GM23338 (cell line): ENCODE measurements around the gene HOXA9.

Source experiments
- CREB1 ChIP-seq: fragments of 250-450 bp; sonication (Bioruptor Pico); IDR thresholded peaks from 2 replicates; pipeline ENCODE4 v1.5.0; 2020; ENCODE audit warnings: low read depth, mild to moderate bottlenecking, moderate library complexity
- EZH2 ChIP-seq: fragments of 200-600 bp; sonication (generic); IDR thresholded peaks from one replicate; pipeline ENCODE4 v1.8.0; 2017; ENCODE audit warnings: antibody characterized with exemption, mild to moderate bottlenecking, low read depth; ENCODE audit not compliant: unreplicated experiment
- NANOG ChIP-seq: IDR thresholded peaks from 2 replicates; pipeline ENCODE4 v1.6.1; 2016; ENCODE audit warnings: antibody characterized with exemption, borderline replicate concordance
- STAT1 ChIP-seq: IDR thresholded peaks from one replicate; pipeline ENCODE4 v1.6.1; 2016; ENCODE audit warnings: antibody characterized with exemption; ENCODE audit not compliant: unreplicated experiment
- ZNF331 ChIP-seq: fragments of 250-450 bp; sonication (Bioruptor Pico); IDR thresholded peaks from 2 replicates; pipeline ENCODE4 v1.5.0; 2020; ENCODE audit warnings: low read depth, mild to moderate bottlenecking, moderate library complexity
- TF ChIP-seq, protein P1 (sequence below), 2 experiments: fragments of 200-600 bp in 1 of 2; sonication (generic) in 1 of 2; conservative IDR thresholded peaks; 2 replicates each; pipeline versions ENCODE4 v1.5.1 to v1.6.1; 2016 to 2017; ENCODE audit warnings: antibody characterized with exemption in 2 of 2, low read depth in 2 of 2, mild to moderate bottlenecking in 2 of 2, moderate library complexity in 1 of 2
- TF ChIP-seq, protein P2 (sequence below): IDR thresholded peaks from 2 replicates; pipeline ENCODE4 v1.6.1; 2016; ENCODE audit warnings: antibody characterized with exemption
- TF ChIP-seq, protein P3 (sequence below): IDR thresholded peaks from one replicate; pipeline ENCODE4 v1.6.1; 2018; ENCODE audit warnings: antibody characterized with exemption; ENCODE audit not compliant: unreplicated experiment

DNA sequence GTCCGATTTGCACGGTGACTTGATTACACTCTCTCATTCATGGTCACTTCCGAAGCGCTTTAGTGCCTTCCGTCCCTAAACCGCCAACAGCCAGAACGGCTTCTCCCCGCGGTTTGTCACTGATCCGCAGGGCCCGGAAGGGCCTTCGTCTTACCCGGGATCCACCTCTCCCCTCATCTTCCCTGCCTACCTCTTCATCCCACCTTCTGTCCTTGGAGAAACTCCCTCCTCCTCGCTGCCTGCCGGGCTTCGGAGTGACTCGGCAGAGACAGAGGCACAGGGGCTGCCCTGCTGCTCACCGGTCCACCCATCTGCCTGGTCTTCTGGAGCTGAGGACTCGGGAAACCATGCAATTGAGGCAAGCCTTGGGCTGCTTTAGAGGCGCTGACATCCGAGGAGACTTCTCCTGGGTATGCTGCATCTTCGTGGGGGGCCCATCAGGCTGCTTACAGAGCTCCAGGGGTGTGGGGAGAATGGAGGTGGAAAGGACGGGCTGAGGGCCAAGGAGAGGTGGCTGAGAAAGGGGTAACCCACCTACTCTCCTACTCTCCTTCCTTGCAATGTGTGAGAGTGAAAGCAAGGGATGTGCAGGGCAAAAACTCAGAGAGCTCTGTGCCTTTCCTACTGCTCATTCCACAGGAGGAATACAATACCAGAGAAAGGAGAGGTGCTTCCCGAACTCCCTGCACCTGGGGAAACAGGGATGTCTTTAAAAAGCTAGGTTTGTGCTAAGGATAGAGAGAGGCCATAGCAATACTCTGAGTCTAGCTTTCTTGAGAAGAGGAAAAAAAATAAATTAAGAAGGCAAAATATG is 20.7 kb upstream of the HOXA9 start:
- TF ChIP-seq, protein P1, sequence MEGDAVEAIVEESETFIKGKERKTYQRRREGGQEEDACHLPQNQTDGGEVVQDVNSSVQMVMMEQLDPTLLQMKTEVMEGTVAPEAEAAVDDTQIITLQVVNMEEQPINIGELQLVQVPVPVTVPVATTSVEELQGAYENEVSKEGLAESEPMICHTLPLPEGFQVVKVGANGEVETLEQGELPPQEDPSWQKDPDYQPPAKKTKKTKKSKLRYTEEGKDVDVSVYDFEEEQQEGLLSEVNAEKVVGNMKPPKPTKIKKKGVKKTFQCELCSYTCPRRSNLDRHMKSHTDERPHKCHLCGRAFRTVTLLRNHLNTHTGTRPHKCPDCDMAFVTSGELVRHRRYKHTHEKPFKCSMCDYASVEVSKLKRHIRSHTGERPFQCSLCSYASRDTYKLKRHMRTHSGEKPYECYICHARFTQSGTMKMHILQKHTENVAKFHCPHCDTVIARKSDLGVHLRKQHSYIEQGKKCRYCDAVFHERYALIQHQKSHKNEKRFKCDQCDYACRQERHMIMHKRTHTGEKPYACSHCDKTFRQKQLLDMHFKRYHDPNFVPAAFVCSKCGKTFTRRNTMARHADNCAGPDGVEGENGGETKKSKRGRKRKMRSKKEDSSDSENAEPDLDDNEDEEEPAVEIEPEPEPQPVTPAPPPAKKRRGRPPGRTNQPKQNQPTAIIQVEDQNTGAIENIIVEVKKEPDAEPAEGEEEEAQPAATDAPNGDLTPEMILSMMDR (conservative IDR thresholded peaks at IDR 0.05; ENCODE audit: low read depth in 2 of 2), result no peak
- peak; percentile 89 for TF ChIP-seq EZH2
- TF ChIP-seq STAT1, result no peak
- no peak for TF ChIP-seq NANOG
- no peak for TF ChIP-seq CREB1 (CRISPR knock-in tag)
- TF ChIP-seq, protein P2, sequence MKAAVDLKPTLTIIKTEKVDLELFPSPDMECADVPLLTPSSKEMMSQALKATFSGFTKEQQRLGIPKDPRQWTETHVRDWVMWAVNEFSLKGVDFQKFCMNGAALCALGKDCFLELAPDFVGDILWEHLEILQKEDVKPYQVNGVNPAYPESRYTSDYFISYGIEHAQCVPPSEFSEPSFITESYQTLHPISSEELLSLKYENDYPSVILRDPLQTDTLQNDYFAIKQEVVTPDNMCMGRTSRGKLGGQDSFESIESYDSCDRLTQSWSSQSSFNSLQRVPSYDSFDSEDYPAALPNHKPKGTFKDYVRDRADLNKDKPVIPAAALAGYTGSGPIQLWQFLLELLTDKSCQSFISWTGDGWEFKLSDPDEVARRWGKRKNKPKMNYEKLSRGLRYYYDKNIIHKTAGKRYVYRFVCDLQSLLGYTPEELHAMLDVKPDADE, result no peak
- TF ChIP-seq ZNF331, result no peak
- TF ChIP-seq, protein P3, sequence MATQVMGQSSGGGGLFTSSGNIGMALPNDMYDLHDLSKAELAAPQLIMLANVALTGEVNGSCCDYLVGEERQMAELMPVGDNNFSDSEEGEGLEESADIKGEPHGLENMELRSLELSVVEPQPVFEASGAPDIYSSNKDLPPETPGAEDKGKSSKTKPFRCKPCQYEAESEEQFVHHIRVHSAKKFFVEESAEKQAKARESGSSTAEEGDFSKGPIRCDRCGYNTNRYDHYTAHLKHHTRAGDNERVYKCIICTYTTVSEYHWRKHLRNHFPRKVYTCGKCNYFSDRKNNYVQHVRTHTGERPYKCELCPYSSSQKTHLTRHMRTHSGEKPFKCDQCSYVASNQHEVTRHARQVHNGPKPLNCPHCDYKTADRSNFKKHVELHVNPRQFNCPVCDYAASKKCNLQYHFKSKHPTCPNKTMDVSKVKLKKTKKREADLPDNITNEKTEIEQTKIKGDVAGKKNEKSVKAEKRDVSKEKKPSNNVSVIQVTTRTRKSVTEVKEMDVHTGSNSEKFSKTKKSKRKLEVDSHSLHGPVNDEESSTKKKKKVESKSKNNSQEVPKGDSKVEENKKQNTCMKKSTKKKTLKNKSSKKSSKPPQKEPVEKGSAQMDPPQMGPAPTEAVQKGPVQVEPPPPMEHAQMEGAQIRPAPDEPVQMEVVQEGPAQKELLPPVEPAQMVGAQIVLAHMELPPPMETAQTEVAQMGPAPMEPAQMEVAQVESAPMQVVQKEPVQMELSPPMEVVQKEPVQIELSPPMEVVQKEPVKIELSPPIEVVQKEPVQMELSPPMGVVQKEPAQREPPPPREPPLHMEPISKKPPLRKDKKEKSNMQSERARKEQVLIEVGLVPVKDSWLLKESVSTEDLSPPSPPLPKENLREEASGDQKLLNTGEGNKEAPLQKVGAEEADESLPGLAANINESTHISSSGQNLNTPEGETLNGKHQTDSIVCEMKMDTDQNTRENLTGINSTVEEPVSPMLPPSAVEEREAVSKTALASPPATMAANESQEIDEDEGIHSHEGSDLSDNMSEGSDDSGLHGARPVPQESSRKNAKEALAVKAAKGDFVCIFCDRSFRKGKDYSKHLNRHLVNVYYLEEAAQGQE, result no peak
